K562 (cell line): ENCODE results near the gene CIB2. TPM values are rescaled to one million over a fixed set of nuclear protein-coding genes. Genes with fewer than 3 reads are reported as not detected.

Source experiments
- ATAC-seq: fragments of 200-7000 bp; cut with Tn5 transposase; 3 replicates; pipeline ENCODE4 v1.9.1; 2020; ENCODE audit warnings: moderate library complexity
- BruUV-seq: library from RNA; stranded (reverse); fragments of 400-500 nt; replicated peaks from 2 replicates; lab custom pipeline; 2021; lab: Mats Ljungman, UMichigan
- CTCF ChIA-PET: fragments of 300-600 bp; formaldehyde crosslinking; extraction: SDS; loops from one replicate; lab custom pipeline; 2021; ENCODE audit warnings: low intra/inter-chr PET ratio; lab: Yijun Ruan, JAX
- POLR2A ChIA-PET: fragments of 300-600, 350-650 bp; sonication (Branson Sonifier 250); formaldehyde crosslinking; extraction: SDS; loops from one replicate; lab custom pipeline; 2021; ENCODE audit warnings: antibody characterized with exemption, inconsistent platforms; lab: Yijun Ruan, JAX
- DNase-seq, 4 experiments: peaks; one replicate each; pipeline versions ENCODE4 v3.0.0 to v3.0.0-alpha.2; 2011 to 2018; ENCODE audit warnings: low spot score in 3 of 4, mixed read lengths in 3 of 4; ENCODE audit errors: extremely low read depth in 1 of 4
- FAIRE-seq: peaks from 2 replicates; lab custom pipeline; 2011; peaks lifted over from hg19 to GRCh38; lab: Jason Lieb, UNC
- H2AFZ ChIP-seq: 2 replicates; pipeline ENCODE4 v1.6.0; 2011; ENCODE audit warnings: low read depth, low read length, control low read depth, inconsistent platforms
- H3K27ac ChIP-seq: fragments of 200-600 bp; 3 replicates; pipeline ENCODE4 v1.8.0; 2011; ENCODE audit warnings: low read depth, mild to moderate bottlenecking, control low read depth, inconsistent platforms, low read length, moderate library complexity, mixed read lengths; ENCODE audit errors: extremely low read depth
- H3K27me3 ChIP-seq, 2 experiments: fragments of 300-600 bp in 1 of 2; 2 replicates in 1 of 2; 3 replicates in 1 of 2; pipeline versions ENCODE4 v1.6.0 to v1.8.0; 2011; ENCODE audit warnings: inconsistent platforms in 2 of 2, low read length in 2 of 2, mild to moderate bottlenecking in 1 of 2, mixed read lengths in 1 of 2, moderate library complexity in 1 of 2; ENCODE audit not compliant: control insufficient read depth in 2 of 2, insufficient read depth in 2 of 2
- H3K36me3 ChIP-seq: fragments of 300-600 bp; 3 replicates; pipeline ENCODE4 v1.8.0; 2011; ENCODE audit warnings: mild to moderate bottlenecking, low read length, inconsistent platforms; ENCODE audit not compliant: control insufficient read depth, insufficient read depth
- H3K4me1 ChIP-seq, 2 experiments: fragments of 200-600 bp in 1 of 2; replicated peaks in 1 of 2; 2 replicates in 1 of 2; 3 replicates in 1 of 2; pipeline versions ENCODE4 v1.5.1 to v1.8.0; 2011; ENCODE audit warnings: inconsistent platforms in 2 of 2, low read length in 2 of 2, mild to moderate bottlenecking in 1 of 2, mixed read lengths in 1 of 2, moderate library complexity in 1 of 2; ENCODE audit not compliant: control insufficient read depth in 2 of 2, insufficient read depth in 2 of 2
- H3K4me2 ChIP-seq: 2 replicates; pipeline ENCODE4 v1.6.1; 2011; ENCODE audit warnings: low read length, control low read depth, inconsistent platforms, mixed read lengths; ENCODE audit not compliant: insufficient read depth
- H3K4me3 ChIP-seq: fragments of 200-600 bp; sonication (generic), shearing (Covaris generic); 2 replicates; pipeline ENCODE4 v1.5.1; 2016; ENCODE audit warnings: control low read depth, inconsistent platforms
- H3K79me2 ChIP-seq: fragments of 200-600 bp; 3 replicates; pipeline ENCODE4 v1.8.0; 2011; ENCODE audit warnings: low read length, inconsistent platforms; ENCODE audit not compliant: control insufficient read depth, insufficient read depth
- H3K9ac ChIP-seq, 2 experiments: 2 replicates each; pipeline versions ENCODE4 v1.6.0 to v1.6.1; 2011; ENCODE audit warnings: low read depth in 2 of 2, low read length in 2 of 2, control low read depth in 1 of 2, inconsistent platforms in 1 of 2, mild to moderate bottlenecking in 1 of 2, mixed read lengths in 1 of 2; ENCODE audit not compliant: insufficient read depth in 1 of 2
- H3K9me1 ChIP-seq: one replicate; pipeline ENCODE4 v1.6.0; 2011; ENCODE audit warnings: inconsistent platforms, mild to moderate bottlenecking, low read length, moderate library complexity; ENCODE audit not compliant: control insufficient read depth, insufficient read depth
- H3K9me3 ChIP-seq: replicated peaks from 2 replicates; pipeline ENCODE4 v1.5.1; 2011; ENCODE audit warnings: low read depth, low read length, inconsistent platforms; ENCODE audit not compliant: control insufficient read depth, insufficient read depth
- H4K20me1 ChIP-seq: replicated peaks from 2 replicates; pipeline ENCODE4 v1.6.1; 2011; ENCODE audit warnings: low read length, inconsistent platforms, mixed read lengths; ENCODE audit not compliant: control insufficient read depth, insufficient read depth
- BDP1 ChIP-seq: IDR thresholded peaks from 3 replicates; pipeline ENCODE4 v1.6.1; 2011; ENCODE audit not compliant: insufficient read length, insufficient read depth
- CBFB ChIP-seq: sonication (generic); formaldehyde crosslinking; IDR thresholded peaks from 2 replicates; pipeline ENCODE4 v1.4.0; 2020; ENCODE audit warnings: mild to moderate bottlenecking, missing genetic modification reagents
- CXXC5 ChIP-seq: fragments of 250-450 bp; sonication (Bioruptor Pico); IDR thresholded peaks from 2 replicates; pipeline ENCODE4 v1.8.0; 2022; ENCODE audit warnings: inconsistent platforms, mild to moderate bottlenecking, moderate library complexity
- DDX20 ChIP-seq: fragments of 450-650 bp; IDR thresholded peaks from 2 replicates; pipeline ENCODE4 v1.6.1; 2016; ENCODE audit warnings: missing genetic modification characterization, low read depth, mild to moderate bottlenecking, missing compliant biosample characterization, moderate library complexity
- GATAD2B ChIP-seq: fragments of 450-650 bp; IDR thresholded peaks from 2 replicates; pipeline ENCODE4 v1.6.1; 2017; ENCODE audit warnings: mild to moderate bottlenecking, borderline replicate concordance
- HINFP ChIP-seq: fragments of 450-650 bp; conservative IDR thresholded peaks from 2 replicates; pipeline ENCODE4 v1.6.1; 2016; ENCODE audit warnings: missing genetic modification characterization, low read depth, mild to moderate bottlenecking, control low read depth, missing compliant biosample characterization
- KLF1 ChIP-seq: fragments of 450-650 bp; IDR thresholded peaks from 2 replicates; pipeline ENCODE4 v1.6.1; 2016; ENCODE audit warnings: missing genetic modification characterization, missing compliant biosample characterization
- MED1 ChIP-seq: sonication (generic); formaldehyde crosslinking; IDR thresholded peaks from 2 replicates; pipeline ENCODE4 v1.8.1; 2023; ENCODE audit warnings: missing genetic modification reagents, borderline replicate concordance
- NELFE ChIP-seq: IDR thresholded peaks from 2 replicates; pipeline ENCODE4 v1.6.1; 2011; ENCODE audit warnings: mild to moderate bottlenecking; ENCODE audit not compliant: insufficient read depth, insufficient read length
- NR2C2 ChIP-seq, 2 experiments: fragments of 200-800 bp in 1 of 2; sonication (Bioruptor generic) in 1 of 2; sonication (generic) in 1 of 2; formaldehyde crosslinking in 1 of 2; IDR thresholded peaks; 2 replicates each; pipeline versions ENCODE4 v1.6.1 to v1.8.0; 2016 to 2022; ENCODE audit warnings: mild to moderate bottlenecking in 1 of 2, missing compliant biosample characterization in 1 of 2, missing genetic modification characterization in 1 of 2, missing genetic modification reagents in 1 of 2
- PHTF2 ChIP-seq: fragments of 250-450 bp; sonication (Bioruptor Pico); IDR thresholded peaks from 2 replicates; pipeline ENCODE4 v1.5.0; 2021; ENCODE audit warnings: mild to moderate bottlenecking
- POU5F1 ChIP-seq: fragments of 150-350 bp; IDR thresholded peaks from 2 replicates; pipeline ENCODE4 v1.6.1; 2014; ENCODE audit warnings: borderline replicate concordance, low read length, low read depth, mild to moderate bottlenecking; ENCODE audit not compliant: partially characterized antibody
- SIX5 ChIP-seq, 2 experiments: IDR thresholded peaks; 2 replicates each; pipeline ENCODE4 v1.6.1; 2011; ENCODE audit warnings: low read length in 2 of 2, borderline replicate concordance in 1 of 2, low read depth in 1 of 2, mild to moderate bottlenecking in 1 of 2, moderate library complexity in 1 of 2; ENCODE audit not compliant: insufficient read depth in 1 of 2
- STAT5B ChIP-seq: fragments of 250-450 bp; sonication (Bioruptor Pico); IDR thresholded peaks from 2 replicates; pipeline ENCODE4 v1.8.0; 2021; ENCODE audit warnings: mild to moderate bottlenecking, inconsistent platforms
- THRAP3 ChIP-seq: fragments of 450-650 bp; IDR thresholded peaks from 2 replicates; pipeline ENCODE4 v1.6.1; 2016; ENCODE audit warnings: mild to moderate bottlenecking, inconsistent platforms, borderline replicate concordance
- ZFP30 ChIP-seq: fragments of 250-450 bp; sonication (Bioruptor Pico); IDR thresholded peaks from 2 replicates; pipeline ENCODE4 v1.8.0; 2022; ENCODE audit warnings: moderate library complexity, mild to moderate bottlenecking, inconsistent platforms, borderline replicate concordance
- ZNF24 ChIP-seq: fragments of 450-650 bp; IDR thresholded peaks from 2 replicates; pipeline ENCODE4 v1.6.1; 2016
- ZNF507 ChIP-seq: conservative IDR thresholded peaks from 2 replicates; pipeline ENCODE4 v1.6.1; 2017; ENCODE audit warnings: missing genetic modification characterization, missing compliant biosample characterization
- WGBS: fragments of 100-300 bp; shearing (Covaris generic); methylation state at CpG from one replicate; pipeline ENCODE4 v1.1.6; 2016; ENCODE audit warnings: low coverage, mixed read lengths; ENCODE audit not compliant: insufficient coverage; ENCODE audit errors: missing lambda C conversion rate; 5-methylcytosine and 5-hydroxymethylcytosine counted together
- in situ Hi-C: fragments of 300-500 bp; cut with MboI; formaldehyde crosslinking; loops from 4 replicates; pipeline ENCODE4 v1.15.0; 2018; ENCODE audit warnings: inconsistent platforms, mixed read lengths
- intact Hi-C: fragments of 100-400 bp; cut with micrococcal nuclease; formaldehyde crosslinking; loops from 2 replicates; pipeline ENCODE4 v1.14.2; 2022
- polyA plus RNA-seq, 8 experiments: library from polyadenylated mRNA; depleted of rRNA in 4 of 8; stranded (reverse) in 5 of 8; unstranded in 3 of 8; fragments of >200 nt; fragmentation: Nextera tagmentation in 2 of 8; fragmentation: Illumina TruSeq in 1 of 8; extraction: Ambion mirVana in 2 of 8; extraction: Trizol in 1 of 8; gene quantifications; 2 replicates each; pipeline versions ENCODE4 v1.2.1 to v1.2.3, GENCODE V29; 2011 to 2014; ENCODE audit warnings: inconsistent platforms in 1 of 8, missing spikeins in 1 of 8
- total RNA-seq, 7 experiments: library from RNA; depleted of rRNA in 6 of 7; stranded (reverse); fragments of >200 nt in 6 of 7; fragmentation: Illumina TruSeq in 2 of 7; extraction: Trizol in 2 of 7; gene quantifications; 2 replicates each; pipeline versions ENCODE4 v1.2.1 to v1.2.3, GENCODE V29; 2011 to 2021; ENCODE audit warnings: low replicate concordance in 1 of 7
- TF ChIP-seq, protein P1 (sequence below): fragments of 250-450 bp; sonication (Bioruptor Pico); IDR thresholded peaks from 2 replicates; pipeline ENCODE4 v1.4.0; 2020; ENCODE audit warnings: mild to moderate bottlenecking, moderate library complexity, borderline replicate concordance

Gene CIB2
- total and polyA plus RNA-seq, 9 of the 15 experiments (the other 6 are each of a cell fraction or from before 2014, with no cell fraction given) = 1.5 to 37.4 (median 19.4) TPM

DNA sequence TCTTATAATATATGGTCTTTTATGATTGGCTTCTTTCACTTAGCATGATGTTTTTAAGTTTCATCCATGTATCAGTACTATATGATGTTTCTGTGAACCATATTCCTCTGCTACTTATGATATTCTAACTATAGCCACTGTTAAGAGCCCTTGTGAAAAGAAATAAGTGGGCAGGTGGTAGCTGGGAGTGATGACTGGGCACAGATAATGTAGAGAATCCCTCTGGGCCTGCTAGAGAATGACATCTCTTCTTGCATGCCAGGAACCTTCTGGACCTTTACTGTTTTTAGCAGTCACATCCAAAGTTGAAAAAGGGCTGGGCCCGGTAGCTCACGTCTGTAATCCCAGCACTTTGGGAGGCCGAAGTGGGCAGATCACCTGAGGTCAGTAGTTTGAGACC lies 28.1 kb upstream of the CIB2 start (continued):
- no peak for TF ChIP-seq HINFP (tag)
- TF ChIP-seq PHTF2 (CRISPR knock-in tag) = no peak
- no peak for TF ChIP-seq MED1 (CRISPR knock-in tag)
- TF ChIP-seq ZNF24 = no peak
- no peak for TF ChIP-seq KLF1 (tag)
- no peak for TF ChIP-seq DDX20 (tag)
- no peak for TF ChIP-seq SIX5 (IDR thresholded peaks at IDR 0.05; ENCODE audit: borderline replicate concordance in 1 of 2, insufficient read depth in 1 of 2, low read depth in 1 of 2, low read length in 2 of 2)

DNA sequence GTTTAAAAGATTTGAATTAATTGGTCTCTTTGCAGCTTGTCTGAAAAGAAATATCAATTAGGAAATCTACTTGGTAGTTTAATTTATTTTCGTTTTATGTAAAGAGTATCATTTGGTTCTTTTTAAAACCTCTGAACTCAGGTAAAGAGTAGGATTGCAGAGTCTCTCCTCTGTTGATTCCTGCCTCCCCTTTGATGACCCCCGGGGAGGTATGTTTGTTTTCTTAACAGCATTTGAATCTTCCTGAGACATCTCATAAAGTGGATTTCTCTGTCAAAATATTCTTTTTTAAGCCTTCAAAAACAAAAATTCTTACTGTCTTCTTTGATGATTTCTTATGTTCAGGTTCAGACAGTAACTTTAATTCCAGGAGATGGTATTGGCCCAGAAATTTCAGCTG lies 26.0 kb upstream of the CIB2 start:
- CTCF ChIA-PET = no interaction called here
- FAIRE-seq (no peak), ATAC-seq (no peak), DNase-seq (no peak)
- in situ Hi-C loops (no loop called here), intact Hi-C loops (no loop called here)
- 42% methylated on average over 2 of the region's 2 CpGs for WGBS
- H3K4me1 ChIP-seq = no peaks in the 10 kb centered on the region
- peaks cover 14% of the 10 kb centered on the region; the same call in 2 of the 3 replicates for H3K79me2 ChIP-seq
- no peak overlapping the region for H2AFZ ChIP-seq
- H3K4me3 ChIP-seq = no peak overlapping the region
- no peak overlapping the region for H3K27ac ChIP-seq
- peaks cover 67% of the 10 kb centered on the region; the same call in 2 of the 3 replicates for H3K36me3 ChIP-seq
- H4K20me1 ChIP-seq = no peaks in the 10 kb centered on the region
- BruUV-seq = no TSS peak
- POLR2A ChIA-PET = interaction anchor here (1.2 kb wide), 1 partner anchor 10 kb away, joined by 3 read pairs; no protein-coding TSS in a partner anchor
- no peaks in the 10 kb centered on the region for H3K9me1 ChIP-seq
- H3K9me3 ChIP-seq = no peaks in the 10 kb centered on the region
- no peaks in the 10 kb centered on the region for H3K27me3 ChIP-seq
- no peak overlapping the region for H3K4me2 ChIP-seq
- H3K9ac ChIP-seq = no peak overlapping the region
- no peak for TF ChIP-seq ZNF507 (tag)
- no peak for TF ChIP-seq THRAP3
- no peak for TF ChIP-seq BDP1
- TF ChIP-seq POU5F1 = no peak
- TF ChIP-seq NELFE = no peak
- TF ChIP-seq STAT5B = no peak
- no peak for TF ChIP-seq GATAD2B
- no peak for TF ChIP-seq ZFP30
- TF ChIP-seq NR2C2 (CRISPR knock-in tag; IDR thresholded peaks at IDR 0.05) = no peak
- TF ChIP-seq NR2C2 (tag; IDR thresholded peaks at IDR 0.05) = no peak
- TF ChIP-seq CBFB (CRISPR knock-in tag) = no peak
- TF ChIP-seq CXXC5 = no peak
- TF ChIP-seq, protein P1, sequence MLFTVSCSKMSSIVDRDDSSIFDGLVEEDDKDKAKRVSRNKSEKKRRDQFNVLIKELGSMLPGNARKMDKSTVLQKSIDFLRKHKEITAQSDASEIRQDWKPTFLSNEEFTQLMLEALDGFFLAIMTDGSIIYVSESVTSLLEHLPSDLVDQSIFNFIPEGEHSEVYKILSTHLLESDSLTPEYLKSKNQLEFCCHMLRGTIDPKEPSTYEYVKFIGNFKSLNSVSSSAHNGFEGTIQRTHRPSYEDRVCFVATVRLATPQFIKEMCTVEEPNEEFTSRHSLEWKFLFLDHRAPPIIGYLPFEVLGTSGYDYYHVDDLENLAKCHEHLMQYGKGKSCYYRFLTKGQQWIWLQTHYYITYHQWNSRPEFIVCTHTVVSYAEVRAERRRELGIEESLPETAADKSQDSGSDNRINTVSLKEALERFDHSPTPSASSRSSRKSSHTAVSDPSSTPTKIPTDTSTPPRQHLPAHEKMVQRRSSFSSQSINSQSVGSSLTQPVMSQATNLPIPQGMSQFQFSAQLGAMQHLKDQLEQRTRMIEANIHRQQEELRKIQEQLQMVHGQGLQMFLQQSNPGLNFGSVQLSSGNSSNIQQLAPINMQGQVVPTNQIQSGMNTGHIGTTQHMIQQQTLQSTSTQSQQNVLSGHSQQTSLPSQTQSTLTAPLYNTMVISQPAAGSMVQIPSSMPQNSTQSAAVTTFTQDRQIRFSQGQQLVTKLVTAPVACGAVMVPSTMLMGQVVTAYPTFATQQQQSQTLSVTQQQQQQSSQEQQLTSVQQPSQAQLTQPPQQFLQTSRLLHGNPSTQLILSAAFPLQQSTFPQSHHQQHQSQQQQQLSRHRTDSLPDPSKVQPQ (CRISPR knock-in tag) = no peak
